HCT116 (cell line): ENCODE measurements around the gene METTL6. TPM values are rescaled to one million over a fixed set of nuclear protein-coding genes. Genes with fewer than 3 reads are reported as not detected.

Experiments used
- ATAC-seq: fragments of 200-7000 bp; cut with Tn5 transposase; 2 replicates; pipeline ENCODE4 v1.9.1; 2020; ENCODE audit warnings: mild to moderate bottlenecking, moderate library complexity
- BruUV-seq: library from RNA; stranded (reverse); fragments of 400-500 nt; replicated peaks from 2 replicates; lab custom pipeline; 2021; lab: Mats Ljungman, UMichigan
- CTCF ChIA-PET: fragments of 300-600 bp; sonication (Branson Sonifier 250); formaldehyde crosslinking; loops from one replicate; lab custom pipeline; 2021; ENCODE audit warnings: antibody characterized with exemption; lab: Charles Lee
- POLR2A ChIA-PET: fragments of 300-600, 350-600 bp; sonication (Branson Sonifier 250); formaldehyde crosslinking; loops from one replicate; lab custom pipeline; 2021; ENCODE audit warnings: antibody characterized with exemption; lab: Charles Lee
- RAD21 ChIA-PET, 2 experiments: fragments of 300-600 bp; sonication (Branson Sonifier 250); formaldehyde crosslinking; loops; one replicate each; lab custom pipeline; 2023; ENCODE audit warnings: low total read pairs in 2 of 2; ENCODE audit not compliant: uncharacterized antibody in 2 of 2, unreplicated experiment in 2 of 2, low non-redundant PET in 1 of 2; lab: Charles Lee
- DNase-seq: peaks from one replicate; pipeline ENCODE4 v3.0.0-alpha.2; 2010; ENCODE audit warnings: low read depth, low spot score
- H2AFZ ChIP-seq: fragments of 200-600 bp; shearing (Covaris generic), sonication (generic); 2 replicates; pipeline ENCODE4 v1.6.1; 2017; ENCODE audit warnings: low read depth, mixed run types, mixed read lengths, antibody characterized with exemption, low read length; ENCODE audit not compliant: poor library complexity, severe bottlenecking
- H3K27ac ChIP-seq: 2 replicates; pipeline ENCODE4 v1.5.1; 2012; ENCODE audit warnings: low read depth, low read length
- H3K27me3 ChIP-seq: fragments of 200-600 bp; sonication (generic); 2 replicates; pipeline ENCODE4 v1.6.1; 2016; ENCODE audit warnings: mixed run types, low read length, mixed read lengths; ENCODE audit not compliant: insufficient read depth
- H3K36me3 ChIP-seq, 2 experiments: fragments of 200-500 bp in 1 of 2; fragments of 200-600 bp in 1 of 2; sonication (Bioruptor generic) in 1 of 2; sonication (generic) in 1 of 2; 2 replicates each; pipeline versions ENCODE4 v1.5.1 to v1.6.1; 2014 to 2016; ENCODE audit warnings: low read length in 2 of 2, inconsistent platforms in 1 of 2, mixed read lengths in 1 of 2, mixed run types in 1 of 2; ENCODE audit not compliant: insufficient read depth in 2 of 2, control insufficient read depth in 1 of 2
- H3K4me1 ChIP-seq, 2 experiments: fragments of 200-600 bp in 1 of 2; sonication (generic) in 1 of 2; 2 replicates each; pipeline versions ENCODE4 v1.5.1 to v1.6.1; 2012 to 2017; ENCODE audit warnings: low read length in 2 of 2, inconsistent platforms in 1 of 2, mild to moderate bottlenecking in 1 of 2, mixed read lengths in 1 of 2, mixed run types in 1 of 2, moderate library complexity in 1 of 2; ENCODE audit not compliant: insufficient read depth in 2 of 2, control insufficient read depth in 1 of 2
- H3K4me2 ChIP-seq: fragments of 200-600 bp; sonication (generic); 2 replicates; pipeline ENCODE4 v1.6.1; 2017; ENCODE audit warnings: mixed run types, low read length, mixed read lengths
- H3K4me3 ChIP-seq, 2 experiments: fragments of 200-600 bp in 1 of 2; sonication (generic) in 1 of 2; replicated peaks in 1 of 2; 2 replicates each; pipeline ENCODE4 v1.5.1; 2011 to 2016; ENCODE audit warnings: low read length in 2 of 2, control low read depth in 1 of 2, low read depth in 1 of 2, mild to moderate bottlenecking in 1 of 2, mixed read lengths in 1 of 2, mixed run types in 1 of 2
- H3K79me2 ChIP-seq: fragments of 200-600 bp; sonication (generic); 2 replicates; pipeline ENCODE4 v1.6.1; 2017; ENCODE audit warnings: mild to moderate bottlenecking, mixed run types, low read length, moderate library complexity, mixed read lengths; ENCODE audit not compliant: insufficient read depth
- H3K9ac ChIP-seq: fragments of 200-600 bp; sonication (generic); 2 replicates; pipeline ENCODE4 v1.6.1; 2016; ENCODE audit warnings: low read length, mixed read lengths
- H3K9me2 ChIP-seq: fragments of 200-600 bp; sonication (generic), shearing (Covaris generic); 2 replicates; pipeline ENCODE4 v1.6.1; 2017; ENCODE audit warnings: mixed run types, mild to moderate bottlenecking, moderate library complexity; ENCODE audit not compliant: insufficient read depth
- H3K9me3 ChIP-seq, 2 experiments: fragments of 200-500 bp in 1 of 2; fragments of 200-600 bp in 1 of 2; sonication (Bioruptor generic) in 1 of 2; sonication (generic) in 1 of 2; 2 replicates each; pipeline ENCODE4 v1.6.1; 2014 to 2017; ENCODE audit warnings: low read length in 2 of 2, mixed read lengths in 2 of 2, inconsistent platforms in 1 of 2, low read depth in 1 of 2, mild to moderate bottlenecking in 1 of 2, mixed run types in 1 of 2, moderate library complexity in 1 of 2; ENCODE audit not compliant: control insufficient read depth in 1 of 2, insufficient read depth in 1 of 2
- H4K20me1 ChIP-seq: fragments of 200-600 bp; sonication (generic), shearing (Covaris generic); 2 replicates; pipeline ENCODE4 v1.6.1; 2017; ENCODE audit warnings: mixed run types, mild to moderate bottlenecking, moderate library complexity; ENCODE audit not compliant: insufficient read depth
- CBX3 ChIP-seq: IDR thresholded peaks from 2 replicates; pipeline ENCODE4 v1.6.1; 2012; ENCODE audit warnings: low read depth
- CTCF ChIP-seq, 3 experiments: fragments of 200-600 bp in 1 of 3; sonication (generic) in 1 of 3; IDR thresholded peaks in 2 of 3; conservative IDR thresholded peaks in 1 of 3; 2 replicates each; pipeline ENCODE4 v1.5.1; 2012 to 2017; ENCODE audit warnings: low read depth in 2 of 3, low read length in 2 of 3, antibody characterized with exemption in 1 of 3, borderline replicate concordance in 1 of 3, control low read depth in 1 of 3, mild to moderate bottlenecking in 1 of 3, mixed read lengths in 1 of 3, mixed run types in 1 of 3, moderate library complexity in 1 of 3; ENCODE audit not compliant: insufficient read depth in 1 of 3
- REST ChIP-seq: IDR thresholded peaks from 2 replicates; pipeline ENCODE4 v1.6.1; 2012; ENCODE audit warnings: low read depth
- SRF ChIP-seq: IDR thresholded peaks from 2 replicates; pipeline ENCODE4 v1.6.1; 2012; ENCODE audit warnings: low read depth
- ZNF274 ChIP-seq: fragments of 200-500 bp; sonication (Bioruptor generic); IDR thresholded peaks from 2 replicates; pipeline ENCODE4 v1.6.1; 2014; ENCODE audit warnings: mild to moderate bottlenecking, low read depth, low read length, inconsistent platforms
- intact Hi-C: fragments of 100-400 bp; cut with micrococcal nuclease; formaldehyde crosslinking; loops from 2 replicates; pipeline ENCODE4 v1.10.0; 2022
- total RNA-seq: library from RNA; stranded (reverse); gene quantifications from one replicate; pipeline ENCODE4 v1.2.1, GENCODE V29; 2021; ENCODE audit not compliant: unreplicated experiment

METTL6 gene
- total RNA-seq, 1 experiment from 2014 or later = 14.7 TPM

GRCh38 chr3:15462451-15462850 is 35.1 kb upstream of the METTL6 start:
- Histone ChIP-seq H3K79me2 (no peaks in the 10 kb centered on the region), H3K4me1 (peaks cover 0 to 13% of the 10 kb centered on the region in 2 experiments; a peak in 2 of 4 replicates), H3K27ac (no peak overlapping the region), H3K4me2 (no peak overlapping the region), H3K9me2 (0 out of 2 replicates have a peak, but pooled peaks cover 3% of the 10 kb centered on the region), H3K9ac (no peak overlapping the region), H3K36me3 (no peaks in the 10 kb centered on the region), H2AFZ (no peak overlapping the region), H3K4me3 (no peak overlapping the region), H4K20me1 (no peaks in the 10 kb centered on the region), H3K9me3 (no peaks in the 10 kb centered on the region), H3K27me3 (no peaks in the 10 kb centered on the region)
- ChIA-PET POLR2A (no interaction called here), CTCF (no interaction called here), RAD21 (no interaction called here)
- ATAC-seq (no peak), DNase-seq (no peak)
- BruUV-seq = no TSS peak
- intact Hi-C loops = no loop called here
- TF ChIP-seq CTCF (IDR thresholded peaks at IDR 0.05 in 2 of 3, conservative IDR thresholded peaks at IDR 0.05 in 1 of 3; ENCODE audit: borderline replicate concordance in 1 of 3, insufficient read depth in 1 of 3, low read depth in 2 of 3, low read length in 2 of 3) = no peak
- TF ChIP-seq CBX3 = no peak
- TF ChIP-seq REST = no peak
- TF ChIP-seq SRF = no peak
- TF ChIP-seq ZNF274 = no peak
